ENCODE results near the gene RND3. TPM values are rescaled to one million over a fixed set of nuclear protein-coding genes. Genes with fewer than 3 reads are reported as not detected.

The RND3 gene
- polyA plus RNA-seq (2013) = not detected

DNA sequence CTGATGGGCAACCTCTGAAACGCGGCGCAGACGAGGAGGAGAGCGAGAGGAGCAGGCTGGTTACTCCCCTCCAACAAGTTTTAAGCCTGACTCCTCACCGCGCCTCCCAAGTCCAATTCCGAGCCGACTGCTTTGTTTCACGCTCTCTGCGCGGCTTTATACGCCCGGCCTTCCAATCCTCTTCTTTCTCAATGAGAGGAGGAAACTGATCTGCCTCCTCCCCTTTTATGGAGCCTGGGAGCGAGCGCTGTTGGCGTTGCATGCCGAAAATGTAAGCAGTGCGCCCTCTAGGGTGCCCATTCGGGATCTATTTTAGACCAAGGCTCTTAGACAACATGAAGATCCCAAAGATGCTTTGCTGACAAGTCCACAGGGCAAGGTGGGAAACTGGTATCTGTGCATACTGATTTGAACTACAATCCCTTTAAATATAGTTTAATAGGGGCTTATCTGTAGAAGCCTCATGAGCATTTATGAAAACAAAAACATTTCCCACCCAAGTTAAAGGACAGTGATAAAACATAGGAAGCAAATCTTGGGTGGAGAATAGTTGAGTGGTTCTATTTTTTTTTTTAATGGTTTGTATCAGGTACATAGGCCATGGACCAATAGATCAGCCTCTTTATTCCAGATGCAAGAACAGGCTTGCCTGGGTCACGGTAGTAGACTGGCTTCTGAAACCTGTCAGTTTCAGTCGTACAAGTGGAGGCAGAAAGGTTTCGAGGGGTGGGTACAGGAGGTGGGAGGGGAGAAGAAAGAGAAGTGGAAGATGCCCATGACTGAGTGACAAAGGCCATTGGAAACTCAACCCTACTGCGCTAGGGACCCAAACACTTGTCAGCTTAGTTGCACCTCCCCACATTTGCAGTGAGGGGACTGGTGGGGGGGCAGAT, at the start of gene RND3:
Gene RND3, minus strand, starts transcription at position 131 of the 893 bp plus-strand sequence. CDS start 250 bp downstream, outside the sequence.
- Histone ChIP-seq H3K36me3 (ENCODE audit: control insufficient read depth in 4 of 4, insufficient read depth in 4 of 4, low read length in 3 of 4) (no peaks in the 10 kb centered on the region), H3K4me1 (ENCODE audit: control extremely low read depth in 1 of 4, control insufficient read depth in 4 of 4, insufficient read depth in 4 of 4, low read length in 3 of 4) (peaks cover 0 to 28% (median 14%) of the 10 kb centered on the region in 4 experiments), H3K27ac (ENCODE audit: insufficient read depth in 1 of 2, low read depth in 1 of 2, low read length in 2 of 2, poor library complexity in 1 of 2, severe bottlenecking in 2 of 2) (no peak within 1 kb of the TSS), H3K27me3 (replicated peaks in 2 of 5; ENCODE audit: control insufficient read depth in 4 of 5, insufficient read depth in 5 of 5, low read length in 4 of 5) (peaks cover 15 to 74% (median 19%) of the 10 kb centered on the region in 5 experiments), H3K4me3 (ENCODE audit: control insufficient read depth in 1 of 7, extremely low read depth in 1 of 7, insufficient read depth in 4 of 7, low read depth in 2 of 7, low read length in 6 of 7) (peak within 1 kb of the TSS in 5 of 7 experiments; percentile 46 to 76 (median 65)), H3K9me3 (ENCODE audit: control extremely low read depth in 1 of 5, control insufficient read depth in 4 of 5, insufficient read depth in 2 of 5, low read depth in 1 of 5, low read length in 4 of 5) (no peaks in the 10 kb centered on the region)
- POLR2A ChIA-PET = no interaction called here
- peak; percentile 77 to 81 (median 79) for DNase-seq
- 18% methylated on average over 17 of the region's 24 CpGs for WGBS (ENCODE audit: insufficient coverage)
- CTCF ChIA-PET = interaction anchor here (0.6 kb wide), 1 partner anchor 46 kb away, joined by 3 read pairs; no protein-coding TSS in a partner anchor

GRCh38 chr2:150535176-150535575, 47.7 kb upstream of the RND3 start:
- H3K27me3 ChIP-seq (replicated peaks in 2 of 5; ENCODE audit: control insufficient read depth in 4 of 5, insufficient read depth in 5 of 5, low read length in 4 of 5) = no peaks in the 10 kb centered on the region
- H3K27ac ChIP-seq (ENCODE audit: insufficient read depth in 1 of 2, low read depth in 1 of 2, low read length in 2 of 2, poor library complexity in 1 of 2, severe bottlenecking in 2 of 2) = no peak overlapping the region
- no peak for DNase-seq
- H3K9me3 ChIP-seq (ENCODE audit: control extremely low read depth in 1 of 5, control insufficient read depth in 4 of 5, insufficient read depth in 2 of 5, low read depth in 1 of 5, low read length in 4 of 5) = peaks cover 0 to 3% (median 0%) of the 10 kb centered on the region in 5 experiments
- ChIA-PET POLR2A (no interaction called here), CTCF (no interaction called here)
- no peaks in the 10 kb centered on the region for H3K36me3 ChIP-seq (ENCODE audit: control insufficient read depth in 4 of 4, insufficient read depth in 4 of 4, low read length in 3 of 4)
- WGBS (ENCODE audit: insufficient coverage) = no CpG with 5 or more reads among the region's 1 CpG
- no peaks in the 10 kb centered on the region for H3K4me1 ChIP-seq (ENCODE audit: control extremely low read depth in 1 of 4, control insufficient read depth in 4 of 4, insufficient read depth in 4 of 4, low read length in 3 of 4)
- no peak overlapping the region for H3K4me3 ChIP-seq (ENCODE audit: control insufficient read depth in 1 of 7, extremely low read depth in 1 of 7, insufficient read depth in 4 of 7, low read depth in 2 of 7, low read length in 6 of 7)

- Histone ChIP-seq H3K27ac (ENCODE audit: insufficient read depth in 1 of 2, low read depth in 1 of 2, low read length in 2 of 2, poor library complexity in 1 of 2, severe bottlenecking in 2 of 2) (no peak overlapping the region), H3K9me3 (ENCODE audit: control extremely low read depth in 1 of 5, control insufficient read depth in 4 of 5, insufficient read depth in 2 of 5, low read depth in 1 of 5, low read length in 4 of 5) (peaks cover 0 to 2% (median 0%) of the 10 kb centered on the region in 5 experiments), H3K36me3 (ENCODE audit: control insufficient read depth in 4 of 4, insufficient read depth in 4 of 4, low read length in 3 of 4) (no peaks in the 10 kb centered on the region), H3K4me3 (ENCODE audit: control insufficient read depth in 1 of 7, extremely low read depth in 1 of 7, insufficient read depth in 4 of 7, low read depth in 2 of 7, low read length in 6 of 7) (no peak overlapping the region), H3K4me1 (ENCODE audit: control extremely low read depth in 1 of 4, control insufficient read depth in 4 of 4, insufficient read depth in 4 of 4, low read length in 3 of 4) (no peaks in the 10 kb centered on the region), H3K27me3 (replicated peaks in 2 of 5; ENCODE audit: control insufficient read depth in 4 of 5, insufficient read depth in 5 of 5, low read length in 4 of 5) (no peaks in the 10 kb centered on the region)
- CTCF ChIA-PET = no interaction called here
- POLR2A ChIA-PET = no interaction called here
- no peak for DNase-seq
- WGBS (ENCODE audit: insufficient coverage) = 100% methylated on average over 1 of the region's 1 CpG
Measured at GRCh38 chr2:150532879-150533278, 45.4 kb upstream of the RND3 start.

DNA sequence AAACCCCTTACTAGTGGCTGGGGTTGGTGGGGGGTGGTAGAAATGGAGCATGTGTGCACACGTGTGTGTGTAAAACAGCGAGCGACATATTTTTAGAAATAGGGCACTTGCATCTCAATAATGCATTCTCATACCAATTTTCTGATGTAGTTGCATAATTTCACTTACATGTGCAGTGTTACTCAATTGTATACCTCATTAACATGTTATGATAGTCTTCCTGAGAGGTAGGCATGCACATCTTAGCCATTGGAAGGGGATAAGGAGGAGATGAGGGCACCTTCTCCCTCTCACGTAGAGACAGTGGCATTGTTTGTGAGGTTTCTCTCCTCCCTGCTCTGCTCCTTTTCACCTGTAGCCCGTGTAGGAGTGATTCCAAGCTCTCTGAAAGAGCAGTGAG, 44.6 kb upstream of the RND3 start:
- Histone ChIP-seq H3K36me3 (ENCODE audit: control insufficient read depth in 4 of 4, insufficient read depth in 4 of 4, low read length in 3 of 4) (no peaks in the 10 kb centered on the region), H3K9me3 (ENCODE audit: control extremely low read depth in 1 of 5, control insufficient read depth in 4 of 5, insufficient read depth in 2 of 5, low read depth in 1 of 5, low read length in 4 of 5) (peaks cover 0 to 2% (median 0%) of the 10 kb centered on the region in 5 experiments), H3K27ac (ENCODE audit: insufficient read depth in 1 of 2, low read depth in 1 of 2, low read length in 2 of 2, poor library complexity in 1 of 2, severe bottlenecking in 2 of 2) (no peak overlapping the region), H3K4me1 (ENCODE audit: control extremely low read depth in 1 of 4, control insufficient read depth in 4 of 4, insufficient read depth in 4 of 4, low read length in 3 of 4) (no peaks in the 10 kb centered on the region), H3K4me3 (ENCODE audit: control insufficient read depth in 1 of 7, extremely low read depth in 1 of 7, insufficient read depth in 4 of 7, low read depth in 2 of 7, low read length in 6 of 7) (no peak overlapping the region), H3K27me3 (replicated peaks in 2 of 5; ENCODE audit: control insufficient read depth in 4 of 5, insufficient read depth in 5 of 5, low read length in 4 of 5) (no peaks in the 10 kb centered on the region)
- CTCF ChIA-PET = no interaction called here
- POLR2A ChIA-PET = no interaction called here
- DNase-seq = no peak
- WGBS (ENCODE audit: insufficient coverage) = 100% methylated on average over 1 of the region's 5 CpGs

GRCh38 chr2:150531591-150531990, 44.1 kb upstream of the RND3 start:
- Histone ChIP-seq H3K27ac (ENCODE audit: insufficient read depth in 1 of 2, low read depth in 1 of 2, low read length in 2 of 2, poor library complexity in 1 of 2, severe bottlenecking in 2 of 2) (no peak overlapping the region), H3K27me3 (replicated peaks in 2 of 5; ENCODE audit: control insufficient read depth in 4 of 5, insufficient read depth in 5 of 5, low read length in 4 of 5) (no peaks in the 10 kb centered on the region), H3K36me3 (ENCODE audit: control insufficient read depth in 4 of 4, insufficient read depth in 4 of 4, low read length in 3 of 4) (no peaks in the 10 kb centered on the region), H3K4me3 (ENCODE audit: control insufficient read depth in 1 of 7, extremely low read depth in 1 of 7, insufficient read depth in 4 of 7, low read depth in 2 of 7, low read length in 6 of 7) (no peak overlapping the region), H3K4me1 (ENCODE audit: control extremely low read depth in 1 of 4, control insufficient read depth in 4 of 4, insufficient read depth in 4 of 4, low read length in 3 of 4) (no peaks in the 10 kb centered on the region), H3K9me3 (ENCODE audit: control extremely low read depth in 1 of 5, control insufficient read depth in 4 of 5, insufficient read depth in 2 of 5, low read depth in 1 of 5, low read length in 4 of 5) (peaks cover 0 to 2% (median 0%) of the 10 kb centered on the region in 5 experiments)
- no peak for DNase-seq
- ChIA-PET CTCF (no interaction called here), POLR2A (no interaction called here)
- no CpG with 5 or more reads among the region's 2 CpGs for WGBS (ENCODE audit: insufficient coverage)

DNA sequence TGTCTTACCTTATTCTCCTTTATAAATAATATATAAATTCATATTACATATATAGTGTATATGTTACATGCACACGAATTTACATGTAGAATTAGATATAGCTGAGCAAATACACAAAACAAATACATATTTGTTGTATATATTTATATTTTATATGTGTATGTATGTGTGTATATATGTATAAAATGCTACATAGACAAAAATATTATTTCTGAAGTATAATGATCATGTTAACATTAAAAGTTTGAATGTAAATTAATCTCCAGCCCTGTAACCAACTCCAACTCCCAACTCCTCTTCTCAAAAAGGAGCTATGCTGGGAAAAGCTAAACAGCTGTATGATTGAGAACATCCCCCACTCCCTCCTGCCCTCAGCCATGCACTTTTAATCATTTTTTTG, 42.7 kb upstream of the RND3 start:
- H3K27me3 ChIP-seq (replicated peaks in 2 of 5; ENCODE audit: control insufficient read depth in 4 of 5, insufficient read depth in 5 of 5, low read length in 4 of 5) = no peaks in the 10 kb centered on the region
- H3K4me3 ChIP-seq (ENCODE audit: control insufficient read depth in 1 of 7, extremely low read depth in 1 of 7, insufficient read depth in 4 of 7, low read depth in 2 of 7, low read length in 6 of 7) = no peak overlapping the region
- POLR2A ChIA-PET = no interaction called here
- no peaks in the 10 kb centered on the region for H3K36me3 ChIP-seq (ENCODE audit: control insufficient read depth in 4 of 4, insufficient read depth in 4 of 4, low read length in 3 of 4)
- WGBS (ENCODE audit: insufficient coverage) = no CpG with 5 or more reads among the region's 1 CpG
- H3K27ac ChIP-seq (ENCODE audit: insufficient read depth in 1 of 2, low read depth in 1 of 2, low read length in 2 of 2, poor library complexity in 1 of 2, severe bottlenecking in 2 of 2) = no peak overlapping the region
- H3K9me3 ChIP-seq (ENCODE audit: control extremely low read depth in 1 of 5, control insufficient read depth in 4 of 5, insufficient read depth in 2 of 5, low read depth in 1 of 5, low read length in 4 of 5) = no peaks in the 10 kb centered on the region
- CTCF ChIA-PET = interaction anchor here (1.4 kb wide), 1 partner anchor 9 kb away, joined by 3 read pairs; no protein-coding TSS in a partner anchor
- DNase-seq = no peak
- no peaks in the 10 kb centered on the region for H3K4me1 ChIP-seq (ENCODE audit: control extremely low read depth in 1 of 4, control insufficient read depth in 4 of 4, insufficient read depth in 4 of 4, low read length in 3 of 4)
